ENCODE measurements around the gene PDE7B. TPM values are rescaled to one million over a fixed set of nuclear protein-coding genes. Genes with fewer than 3 reads are reported as not detected.

The PDE7B gene
- total and polyA plus RNA-seq, 2 of the 13 experiments (the other 11 are each of a cell fraction or from before 2014, with no cell fraction given): not detected

DNA sequence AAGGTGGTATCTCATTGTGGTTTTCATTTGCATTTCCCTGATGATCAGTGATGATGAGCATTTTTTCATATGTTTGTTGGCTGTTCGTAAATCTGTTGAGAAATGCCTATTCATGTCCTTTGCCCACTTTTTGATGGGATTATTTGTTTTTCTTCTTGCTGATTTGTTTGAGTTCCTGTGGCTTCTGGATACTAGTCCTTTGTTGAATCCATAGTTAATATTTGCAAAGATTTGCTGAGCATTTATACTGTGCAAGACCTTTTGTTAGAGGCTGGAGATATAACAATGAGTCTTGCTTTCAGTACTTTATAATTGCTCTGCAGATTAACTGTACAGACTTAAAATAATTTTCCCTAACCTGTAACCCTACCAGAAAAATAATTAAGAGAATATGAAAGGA lies 35.6 kb downstream of the PDE7B start:
- Histone ChIP-seq H3K4me1 (ENCODE audit: insufficient read depth, low read length) (peaks cover 11% of the 10 kb centered on the region; the same call in 1 of the 2 replicates), H3K79me2 (ENCODE audit: insufficient read depth, low read length) (no peaks in the 10 kb centered on the region), H3K36me3 (replicated peaks in 1 of 2; ENCODE audit: control insufficient read depth in 1 of 2, insufficient read depth in 2 of 2, low read length in 2 of 2) (no peaks in the 10 kb centered on the region), H4K20me1 (ENCODE audit: insufficient read depth, low read length) (no peaks in the 10 kb centered on the region), H3K9me3 (ENCODE audit: low read length) (no peaks in the 10 kb centered on the region), H3K27ac (ENCODE audit: extremely low read length, insufficient read depth, low read length) (no peak overlapping the region), H3K9ac (ENCODE audit: insufficient read depth, low read depth, low read length) (no peak overlapping the region), H3K4me2 (ENCODE audit: low read depth, low read length) (no peak overlapping the region), H3K27me3 (ENCODE audit: control insufficient read depth in 1 of 2, insufficient read depth in 2 of 2, low read length in 2 of 2) (no peaks in the 10 kb centered on the region), H2AFZ (ENCODE audit: low read length) (no peak overlapping the region), H3K4me3 (replicated peaks in 1 of 3; ENCODE audit: insufficient read depth in 1 of 3, low read depth in 2 of 3, low read length in 3 of 3) (no peak overlapping the region)
- CTCF ChIA-PET (ENCODE audit: low intra/inter-chr PET ratio, low total read pairs): no interaction called here
- POLR2A ChIA-PET: no interaction called here
- DNase-seq (ENCODE audit: low spot score) (peak; percentile 10), FAIRE-seq (no peak), ATAC-seq (no peak)
- WGBS (ENCODE audit: low lambda C conversion rate): 0% methylated on average over 1 of the region's 1 CpG
- intact Hi-C loops (cut with micrococcal nuclease; ENCODE audit: unreplicated experiment): no loop called here
- in situ Hi-C loops (cut with HindIII; ENCODE audit: extremely low pct_ligation_motif_present, low pct_unique_long_range_greater_than_20kb): no loop called here
- no peak for TF ChIP-seq ZKSCAN5 (CRISPR knock-in tag; IDR thresholded peaks at IDR 0.05)
- TF ChIP-seq SOX13 (IDR thresholded peaks at IDR 0.05): no peak
- peak in 1 of 2 experiments; percentile 55; a peak in 2 of 4 replicates for TF ChIP-seq SOX13 (CRISPR knock-in tag; conservative IDR thresholded peaks at IDR 0.05 in 1 of 2, IDR thresholded peaks at IDR 0.05 in 1 of 2)
- no TSS peak for BruUV-seq (replicated peaks)

DNA sequence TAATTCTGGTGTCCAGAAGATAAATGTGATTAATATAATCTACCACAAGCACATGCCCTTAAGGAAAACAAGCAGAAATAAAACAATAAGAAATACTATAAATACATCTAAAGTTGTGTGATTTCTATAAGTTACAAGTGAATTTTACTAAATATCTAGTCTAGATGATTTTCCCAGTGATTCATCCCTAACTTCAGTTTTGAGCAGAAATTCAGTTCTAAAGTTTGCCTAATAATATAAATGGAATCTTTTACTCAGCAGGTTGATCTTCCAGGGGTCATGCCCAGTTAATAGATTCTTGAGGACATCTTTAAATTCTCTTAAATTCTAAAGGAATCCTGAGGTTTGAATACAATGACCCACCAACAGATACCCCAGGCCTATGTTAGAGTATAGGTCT lies 37.3 kb downstream of the PDE7B start:
- Histone ChIP-seq H4K20me1 (ENCODE audit: insufficient read depth, low read length) (no peaks in the 10 kb centered on the region), H3K36me3 (replicated peaks in 1 of 2; ENCODE audit: control insufficient read depth in 1 of 2, insufficient read depth in 2 of 2, low read length in 2 of 2) (no peaks in the 10 kb centered on the region), H3K79me2 (ENCODE audit: insufficient read depth, low read length) (no peaks in the 10 kb centered on the region), H3K9me3 (ENCODE audit: low read length) (no peaks in the 10 kb centered on the region), H3K4me1 (ENCODE audit: insufficient read depth, low read length) (peaks cover 11% of the 10 kb centered on the region; the same call in 1 of the 2 replicates), H3K27ac (ENCODE audit: extremely low read length, insufficient read depth, low read length) (no peak overlapping the region), H3K4me3 (replicated peaks in 1 of 3; ENCODE audit: insufficient read depth in 1 of 3, low read depth in 2 of 3, low read length in 3 of 3) (no peak overlapping the region), H3K9ac (ENCODE audit: insufficient read depth, low read depth, low read length) (no peak overlapping the region), H3K4me2 (ENCODE audit: low read depth, low read length) (no peak overlapping the region), H3K27me3 (ENCODE audit: control insufficient read depth in 1 of 2, insufficient read depth in 2 of 2, low read length in 2 of 2) (no peaks in the 10 kb centered on the region), H2AFZ (ENCODE audit: low read length) (no peak overlapping the region)
- POLR2A ChIA-PET: no interaction called here
- intact Hi-C loops (cut with micrococcal nuclease; ENCODE audit: unreplicated experiment): no loop called here
- CTCF ChIA-PET (ENCODE audit: low intra/inter-chr PET ratio, low total read pairs): no interaction called here
- no peak for DNase-seq (ENCODE audit: low spot score)
- ATAC-seq: no peak
- FAIRE-seq: no peak
- no TSS peak for BruUV-seq (replicated peaks)
- in situ Hi-C loops (cut with HindIII; ENCODE audit: extremely low pct_ligation_motif_present, low pct_unique_long_range_greater_than_20kb): no loop called here
- no peak for TF ChIP-seq SMYD3 (CRISPR knock-in tag; IDR thresholded peaks at IDR 0.05)
- TF ChIP-seq, protein P1, sequence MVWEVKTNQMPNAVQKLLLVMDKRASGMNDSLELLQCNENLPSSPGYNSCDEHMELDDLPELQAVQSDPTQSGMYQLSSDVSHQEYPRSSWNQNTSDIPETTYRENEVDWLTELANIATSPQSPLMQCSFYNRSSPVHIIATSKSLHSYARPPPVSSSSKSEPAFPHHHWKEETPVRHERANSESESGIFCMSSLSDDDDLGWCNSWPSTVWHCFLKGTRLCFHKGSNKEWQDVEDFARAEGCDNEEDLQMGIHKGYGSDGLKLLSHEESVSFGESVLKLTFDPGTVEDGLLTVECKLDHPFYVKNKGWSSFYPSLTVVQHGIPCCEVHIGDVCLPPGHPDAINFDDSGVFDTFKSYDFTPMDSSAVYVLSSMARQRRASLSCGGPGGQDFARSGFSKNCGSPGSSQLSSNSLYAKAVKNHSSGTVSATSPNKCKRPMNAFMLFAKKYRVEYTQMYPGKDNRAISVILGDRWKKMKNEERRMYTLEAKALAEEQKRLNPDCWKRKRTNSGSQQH (CRISPR knock-in tag; IDR thresholded peaks at IDR 0.05; ENCODE audit: low read depth): no peak
- TF ChIP-seq DR1 (CRISPR knock-in tag; IDR thresholded peaks at IDR 0.05): no peak
- TF ChIP-seq, protein P2, sequence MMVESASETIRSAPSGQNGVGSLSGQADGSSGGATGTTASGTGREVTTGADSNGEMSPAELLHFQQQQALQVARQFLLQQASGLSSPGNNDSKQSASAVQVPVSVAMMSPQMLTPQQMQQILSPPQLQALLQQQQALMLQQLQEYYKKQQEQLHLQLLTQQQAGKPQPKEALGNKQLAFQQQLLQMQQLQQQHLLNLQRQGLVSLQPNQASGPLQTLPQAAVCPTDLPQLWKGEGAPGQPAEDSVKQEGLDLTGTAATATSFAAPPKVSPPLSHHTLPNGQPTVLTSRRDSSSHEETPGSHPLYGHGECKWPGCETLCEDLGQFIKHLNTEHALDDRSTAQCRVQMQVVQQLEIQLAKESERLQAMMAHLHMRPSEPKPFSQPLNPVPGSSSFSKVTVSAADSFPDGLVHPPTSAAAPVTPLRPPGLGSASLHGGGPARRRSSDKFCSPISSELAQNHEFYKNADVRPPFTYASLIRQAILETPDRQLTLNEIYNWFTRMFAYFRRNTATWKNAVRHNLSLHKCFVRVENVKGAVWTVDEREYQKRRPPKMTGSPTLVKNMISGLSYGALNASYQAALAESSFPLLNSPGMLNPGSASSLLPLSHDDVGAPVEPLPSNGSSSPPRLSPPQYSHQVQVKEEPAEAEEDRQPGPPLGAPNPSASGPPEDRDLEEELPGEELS (CRISPR knock-in tag; IDR thresholded peaks at IDR 0.05): no peak
- no peak for TF ChIP-seq ONECUT2 (CRISPR knock-in tag; IDR thresholded peaks at IDR 0.05)
- TF ChIP-seq, protein P3, sequence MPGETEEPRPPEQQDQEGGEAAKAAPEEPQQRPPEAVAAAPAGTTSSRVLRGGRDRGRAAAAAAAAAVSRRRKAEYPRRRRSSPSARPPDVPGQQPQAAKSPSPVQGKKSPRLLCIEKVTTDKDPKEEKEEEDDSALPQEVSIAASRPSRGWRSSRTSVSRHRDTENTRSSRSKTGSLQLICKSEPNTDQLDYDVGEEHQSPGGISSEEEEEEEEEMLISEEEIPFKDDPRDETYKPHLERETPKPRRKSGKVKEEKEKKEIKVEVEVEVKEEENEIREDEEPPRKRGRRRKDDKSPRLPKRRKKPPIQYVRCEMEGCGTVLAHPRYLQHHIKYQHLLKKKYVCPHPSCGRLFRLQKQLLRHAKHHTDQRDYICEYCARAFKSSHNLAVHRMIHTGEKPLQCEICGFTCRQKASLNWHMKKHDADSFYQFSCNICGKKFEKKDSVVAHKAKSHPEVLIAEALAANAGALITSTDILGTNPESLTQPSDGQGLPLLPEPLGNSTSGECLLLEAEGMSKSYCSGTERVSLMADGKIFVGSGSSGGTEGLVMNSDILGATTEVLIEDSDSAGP (CRISPR knock-in tag; IDR thresholded peaks at IDR 0.05; ENCODE audit: borderline replicate concordance): no peak
- no peak for TF ChIP-seq TRAFD1 (CRISPR knock-in tag; IDR thresholded peaks at IDR 0.05; ENCODE audit: borderline replicate concordance)
- no peak for TF ChIP-seq TRIM24 (CRISPR knock-in tag; IDR thresholded peaks at IDR 0.05)
- TF ChIP-seq ZNF550 (CRISPR knock-in tag; IDR thresholded peaks at IDR 0.05; ENCODE audit: borderline replicate concordance): no peak
- TF ChIP-seq ZNF713 (CRISPR knock-in tag; IDR thresholded peaks at IDR 0.05): no peak
